GF-D8 (cell line): Measurements from ENCODE around the gene SETD2.

Experiments
- DNase-seq: peaks from one replicate; lab custom pipeline; 2025; lab: John Stamatoyannopoulos, UW

SETD2 gene

DNA sequence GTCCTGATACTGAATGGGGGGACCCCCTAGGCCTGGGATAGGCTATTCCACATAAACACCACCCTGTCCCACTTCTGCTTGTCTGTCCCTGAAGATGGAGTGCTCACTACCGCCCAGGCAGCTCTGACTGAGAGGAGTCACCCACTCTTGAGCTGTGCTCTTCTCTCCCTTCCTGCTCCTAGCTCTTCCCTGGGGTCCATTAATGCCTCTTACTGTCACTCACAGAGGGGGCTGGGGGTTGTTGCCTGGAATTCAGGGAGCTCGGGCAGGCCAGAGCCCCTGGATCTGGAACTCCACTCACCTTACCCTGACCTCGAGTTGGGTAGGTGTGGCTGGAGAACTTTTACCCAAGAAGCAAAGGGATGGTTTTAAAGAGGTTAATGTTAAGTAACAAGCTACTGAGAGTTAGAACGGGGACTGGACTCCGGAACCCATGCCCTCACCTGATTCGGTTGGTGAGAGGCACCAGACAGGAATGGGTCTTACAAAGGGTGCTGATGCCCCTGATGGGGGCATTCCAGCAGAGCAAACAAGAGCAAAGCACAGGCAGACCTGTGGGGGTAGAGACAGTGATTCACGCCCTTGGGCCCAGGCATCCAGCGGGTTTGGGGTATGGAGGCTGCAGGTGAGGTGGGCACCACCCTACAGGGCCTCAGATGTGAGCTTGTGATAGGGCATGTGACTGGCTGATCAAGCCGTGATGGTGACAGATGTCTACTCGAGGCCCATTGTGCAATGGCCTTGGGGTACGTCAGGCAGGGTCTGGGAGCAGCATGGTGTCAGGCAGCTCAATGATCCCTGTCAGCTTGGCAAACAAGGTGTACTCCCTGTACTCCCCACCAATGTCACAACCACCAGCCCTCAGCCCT is 179.1 kb downstream of the SETD2 start:
- DNase-seq, result no peak

DNA sequence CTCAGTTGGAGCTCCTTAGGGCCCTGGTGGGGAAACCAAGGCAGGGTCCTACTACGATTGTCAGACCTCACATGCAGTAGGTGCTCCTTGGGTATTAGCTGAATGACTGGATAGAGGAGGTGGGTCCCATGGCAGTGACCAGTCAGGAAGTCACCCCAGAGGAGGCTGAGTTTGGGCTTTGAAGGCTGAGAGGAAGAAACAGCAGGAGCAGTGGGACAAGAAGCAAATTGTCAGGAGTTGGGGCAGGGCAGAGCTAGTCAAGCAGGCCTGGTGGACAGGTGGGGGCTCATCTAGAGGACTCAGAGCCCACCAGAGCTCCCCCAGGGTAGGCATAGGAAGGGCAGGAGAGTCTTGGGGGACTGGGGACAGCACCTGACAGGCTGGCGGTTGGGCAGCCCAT is 181.4 kb downstream of the SETD2 start:
- no peak for DNase-seq

DNA sequence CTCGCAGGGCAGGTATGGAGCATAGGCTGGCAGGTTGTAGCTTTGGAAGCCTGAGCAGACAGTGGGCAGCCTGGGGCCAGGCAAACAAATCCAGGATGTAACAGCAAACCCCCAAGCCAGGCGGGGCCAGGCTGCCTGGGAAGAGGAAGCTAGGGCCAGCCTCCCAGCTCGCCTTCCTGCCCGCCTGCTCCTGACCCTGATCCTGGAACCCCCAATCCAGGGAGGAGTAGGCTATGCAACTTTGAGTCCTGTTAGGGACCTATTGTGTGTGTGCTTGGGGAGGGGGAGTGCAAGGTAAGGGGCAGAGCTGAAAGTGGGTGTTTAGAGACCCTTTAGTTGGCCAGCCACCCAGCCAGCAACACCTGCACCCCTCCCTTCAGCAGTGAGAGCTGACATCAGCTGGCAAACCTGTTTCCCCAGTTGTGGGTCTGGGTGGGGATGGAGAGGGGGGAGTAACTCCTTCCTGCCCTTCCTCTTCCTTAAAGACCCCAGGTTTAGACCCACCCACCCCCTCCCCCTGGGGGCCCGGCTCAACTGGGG is 181.9 kb downstream of the SETD2 start:
- DNase-seq, result no peak

DNA sequence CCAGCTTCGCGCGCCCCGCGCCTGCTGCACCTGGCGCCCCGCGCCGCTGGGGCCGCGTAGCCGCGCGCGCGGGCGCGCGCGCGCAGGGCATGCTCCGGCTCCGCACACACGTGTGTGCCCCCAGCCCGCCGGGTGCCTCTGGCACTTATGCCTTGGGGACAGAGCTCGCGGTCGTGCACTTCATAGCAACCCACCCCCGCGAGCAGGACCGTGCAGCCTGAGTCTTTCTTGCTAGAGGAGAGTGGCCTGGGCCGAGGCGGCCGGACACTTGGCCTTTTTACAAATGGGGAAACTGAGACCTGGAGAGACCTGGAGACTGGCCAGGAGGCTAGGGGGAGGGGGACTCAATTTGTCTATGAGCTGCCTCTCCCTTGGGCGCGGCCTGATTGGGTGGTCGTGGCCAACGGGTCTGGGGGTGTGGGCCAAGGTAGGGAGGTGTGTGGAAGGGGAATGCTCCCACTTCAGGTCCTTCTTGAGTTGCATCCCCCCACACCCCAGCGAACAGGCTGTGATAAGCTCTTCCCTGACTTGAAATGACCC is 183.9 kb downstream of the SETD2 start:
- DNase-seq, result no peak

DNA sequence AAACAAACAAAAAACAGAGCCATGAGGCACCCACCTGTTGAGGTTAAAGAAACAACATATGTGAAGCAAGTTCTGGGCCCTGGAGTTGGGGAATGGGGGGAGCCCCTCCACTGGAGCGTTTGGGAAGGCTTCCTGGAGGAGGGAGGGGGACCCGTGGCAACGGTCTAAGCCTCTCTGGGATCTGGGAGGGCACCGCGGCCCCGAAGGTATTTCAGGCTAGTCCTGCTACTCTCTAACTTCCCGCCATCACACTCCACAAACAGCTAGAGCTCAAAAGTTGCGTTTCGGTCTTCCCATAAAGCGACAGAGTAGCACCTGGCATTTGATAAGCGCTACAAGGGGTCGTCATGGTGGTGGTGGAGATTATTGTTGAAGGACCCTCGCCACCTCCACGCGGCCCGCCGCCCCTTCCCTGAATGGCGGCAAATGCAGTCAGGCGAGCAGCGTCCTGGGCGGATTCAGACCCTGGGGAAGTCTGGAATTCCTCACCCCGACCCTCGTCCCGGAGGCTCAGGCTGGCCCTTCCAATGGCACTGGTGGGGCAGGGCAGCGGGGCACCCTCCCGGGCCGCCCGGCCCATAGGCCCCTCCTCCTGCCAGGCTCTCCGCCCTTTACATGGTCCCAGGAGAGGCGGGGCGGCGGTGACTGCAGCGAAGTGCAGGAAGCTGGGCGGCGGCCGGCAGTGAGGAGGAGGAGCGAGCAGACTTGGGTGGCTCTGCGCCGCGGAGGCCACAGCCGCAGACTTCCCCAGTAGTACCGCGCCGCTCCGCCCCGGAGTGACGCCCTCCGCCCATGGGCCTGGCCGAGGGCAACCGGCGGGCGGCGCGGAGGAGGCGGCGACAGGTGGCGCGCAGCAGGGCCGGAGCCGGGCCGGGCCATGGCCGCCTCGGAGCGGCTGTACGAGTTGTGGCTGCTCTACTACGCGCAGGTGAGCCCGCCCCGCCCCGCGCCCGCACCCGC is 184.6 kb downstream of the SETD2 start, which contains the start of gene NBEAL2:
Gene NBEAL2 (plus strand): TSS at position 682 of the 960 bp plus-strand sequence. CDS start 196 bp downstream, at position 878.
- peak; percentile 89 for DNase-seq

DNA sequence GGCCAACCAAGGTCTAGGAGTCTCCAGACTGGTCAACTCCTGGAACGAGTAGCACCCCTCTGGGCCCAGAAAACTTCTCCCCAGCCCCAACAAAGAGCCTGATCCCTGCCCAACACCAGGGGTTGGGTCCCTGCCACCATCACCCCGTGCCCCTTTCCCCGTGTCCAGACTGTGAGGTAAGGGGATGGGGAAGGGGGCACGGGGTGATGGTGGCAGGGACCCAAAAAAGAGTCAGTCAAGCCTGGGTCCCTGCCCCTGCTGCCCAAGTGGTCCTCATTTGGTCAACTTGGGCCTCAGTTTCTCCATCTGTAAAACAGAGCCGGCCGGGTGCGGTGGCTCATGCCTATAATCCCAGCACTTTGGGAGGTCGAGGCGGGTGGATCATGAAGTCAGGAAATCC is 185.5 kb downstream of the SETD2 start:
- no peak for DNase-seq

DNA sequence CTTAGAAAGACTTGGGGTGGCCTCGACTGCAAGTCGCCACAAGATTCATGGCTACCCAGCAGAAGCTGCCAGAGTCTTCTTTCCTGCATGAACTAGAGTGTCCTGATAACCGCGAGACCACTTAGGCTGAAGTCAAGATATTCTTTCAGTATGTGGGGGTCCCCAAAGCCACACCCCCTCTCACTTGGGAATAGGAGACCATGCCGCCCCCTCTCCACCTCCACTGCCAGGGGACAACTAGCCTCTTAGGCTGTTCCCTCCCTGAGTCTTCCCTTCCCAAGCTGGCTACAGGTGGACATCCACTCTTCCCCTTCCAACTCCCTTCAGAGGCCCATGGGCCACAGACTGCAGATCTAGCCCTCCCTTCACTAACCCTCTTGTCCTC is 186.1 kb downstream of the SETD2 start:
- DNase-seq, result no peak

DNA sequence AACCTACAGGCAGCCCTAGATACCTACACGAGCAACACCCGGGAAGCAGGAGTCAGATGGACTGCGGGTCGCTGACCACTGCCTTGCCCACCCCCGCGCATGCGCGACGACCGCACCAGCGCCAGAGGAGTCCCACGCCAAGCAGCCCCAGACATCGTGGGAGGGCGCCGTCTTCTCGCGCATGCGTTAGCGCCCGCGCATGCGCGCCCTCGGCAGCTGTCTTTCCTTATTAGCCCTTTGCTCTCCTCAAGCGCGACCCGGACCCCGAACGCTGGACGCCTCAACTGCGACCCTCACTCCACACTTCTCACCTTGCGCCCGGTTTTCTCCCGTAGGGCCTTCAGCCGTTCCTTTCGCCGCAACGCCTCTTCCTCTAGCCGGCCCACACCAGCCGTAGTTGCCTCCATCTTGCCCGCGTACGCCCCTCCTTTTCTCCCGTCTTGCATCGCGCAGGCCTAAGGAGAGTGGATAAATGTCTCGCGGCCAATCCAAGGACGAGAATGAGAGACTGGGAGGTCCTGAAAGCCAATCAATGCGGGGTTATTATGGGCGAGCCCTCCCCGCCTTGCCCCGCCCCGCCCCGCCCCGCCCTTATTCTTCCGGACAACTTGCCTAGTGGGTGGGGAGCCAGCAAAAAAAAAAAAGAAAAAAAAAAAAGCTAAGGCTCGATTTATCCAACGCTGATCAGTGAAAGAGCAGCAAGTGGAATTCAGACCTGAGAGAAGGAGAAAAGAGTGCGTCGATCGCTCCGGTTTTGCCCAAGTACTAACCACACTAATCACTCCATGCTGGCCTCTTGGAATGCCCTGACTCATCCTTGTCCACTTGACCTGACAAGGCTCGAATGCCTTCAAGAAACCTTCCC is 187.4 kb downstream of the SETD2 start, which contains the start of gene CCDC12:
Gene CCDC12 (minus strand): TSS at position 420 of the 865 bp plus-strand sequence. CDS start 13 bp downstream, at position 407.
- DNase-seq, result peak; percentile 96

DNA sequence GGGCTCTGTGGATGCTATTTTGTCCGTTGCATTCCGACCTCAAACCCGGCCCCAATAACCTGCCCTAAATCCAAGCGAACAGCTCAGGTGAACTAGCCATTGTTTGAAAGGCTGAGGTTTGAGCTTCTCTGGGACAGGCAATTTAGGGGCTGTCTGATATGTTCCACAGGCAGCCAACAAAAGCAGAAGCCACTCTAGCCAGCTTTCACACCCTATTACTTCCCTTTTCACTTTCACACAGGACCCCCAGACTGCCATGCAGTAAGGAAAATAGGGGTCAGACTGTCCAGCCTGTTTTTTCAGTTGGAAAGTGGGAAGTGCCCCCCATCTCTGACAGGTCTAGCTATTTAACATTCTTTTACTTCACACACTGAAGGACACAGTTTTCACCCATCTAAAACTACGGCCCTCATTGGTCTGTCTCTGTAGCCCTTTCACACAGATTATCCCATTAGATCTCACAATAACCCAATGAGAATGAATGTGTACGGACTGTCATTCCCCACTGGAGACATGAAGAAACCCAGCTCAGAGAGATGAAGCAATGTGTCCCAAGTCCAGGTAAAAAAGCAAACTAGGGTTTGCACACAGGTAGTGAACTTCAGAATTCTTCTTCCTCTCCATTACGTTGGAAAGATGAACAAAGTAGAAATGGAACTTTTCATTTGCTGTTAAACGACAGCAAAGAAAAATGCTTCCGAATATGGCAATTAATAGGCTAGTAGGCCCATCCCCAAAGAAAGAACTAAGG is 189.3 kb downstream of the SETD2 start:
- no peak for DNase-seq

DNA sequence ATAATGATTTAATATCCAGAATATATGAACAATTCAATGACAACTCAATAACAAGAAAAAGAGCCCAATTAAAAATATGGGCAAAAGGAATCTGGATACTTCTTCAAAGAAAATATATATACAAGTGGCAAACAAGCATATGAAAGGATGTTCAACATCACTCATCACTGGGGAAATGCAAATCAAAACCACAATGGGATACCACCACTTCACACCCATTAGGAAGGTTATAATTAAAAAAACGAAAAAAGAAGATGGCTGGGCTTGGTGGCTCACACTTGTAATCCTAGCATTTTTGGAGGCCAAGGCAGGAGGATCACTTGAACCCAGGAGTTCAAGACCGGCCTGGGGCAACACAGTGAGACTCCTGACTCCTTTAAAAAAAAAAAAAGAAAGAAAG is 191.5 kb downstream of the SETD2 start:
- no peak for DNase-seq

DNA sequence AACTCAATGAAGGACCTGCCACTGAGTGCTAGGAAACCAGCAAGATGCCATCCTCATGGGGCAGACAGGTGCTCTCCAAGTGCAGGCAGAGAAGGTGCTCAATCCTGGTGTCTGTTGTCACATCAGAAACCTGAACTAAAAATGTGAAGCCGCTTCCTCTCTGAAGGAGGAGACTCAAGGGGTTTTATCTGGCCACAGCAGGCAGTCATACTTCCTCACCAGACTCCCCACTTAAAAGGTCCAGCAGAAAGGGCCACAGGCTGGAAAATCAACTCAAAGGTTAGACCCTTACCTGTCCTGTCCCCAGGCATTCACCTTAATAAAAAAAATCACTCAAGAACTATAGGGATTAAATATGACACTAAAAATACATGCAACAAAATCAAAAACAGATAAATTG is 192.2 kb downstream of the SETD2 start:
- peak; percentile 48 for DNase-seq

DNA sequence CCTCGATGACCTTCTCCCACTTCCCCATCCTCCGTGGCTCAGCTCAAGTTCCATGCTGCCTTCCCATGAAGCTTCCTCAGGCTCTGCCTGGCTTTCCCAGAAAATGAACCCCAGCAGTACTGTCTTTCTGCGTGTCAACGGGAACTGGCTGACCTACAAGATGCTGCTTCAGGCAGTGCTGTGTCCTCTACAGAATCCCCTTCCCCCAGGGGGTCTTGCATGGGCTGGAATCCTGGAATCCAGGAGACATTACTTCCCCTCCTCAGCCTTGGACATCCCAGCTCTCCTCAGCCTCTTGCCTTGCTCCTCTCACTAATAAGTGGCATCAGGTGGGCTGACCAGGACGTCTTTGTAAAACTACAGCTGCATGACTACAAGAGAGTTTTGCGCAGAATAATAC is 192.8 kb downstream of the SETD2 start:
- DNase-seq, result no peak

DNA sequence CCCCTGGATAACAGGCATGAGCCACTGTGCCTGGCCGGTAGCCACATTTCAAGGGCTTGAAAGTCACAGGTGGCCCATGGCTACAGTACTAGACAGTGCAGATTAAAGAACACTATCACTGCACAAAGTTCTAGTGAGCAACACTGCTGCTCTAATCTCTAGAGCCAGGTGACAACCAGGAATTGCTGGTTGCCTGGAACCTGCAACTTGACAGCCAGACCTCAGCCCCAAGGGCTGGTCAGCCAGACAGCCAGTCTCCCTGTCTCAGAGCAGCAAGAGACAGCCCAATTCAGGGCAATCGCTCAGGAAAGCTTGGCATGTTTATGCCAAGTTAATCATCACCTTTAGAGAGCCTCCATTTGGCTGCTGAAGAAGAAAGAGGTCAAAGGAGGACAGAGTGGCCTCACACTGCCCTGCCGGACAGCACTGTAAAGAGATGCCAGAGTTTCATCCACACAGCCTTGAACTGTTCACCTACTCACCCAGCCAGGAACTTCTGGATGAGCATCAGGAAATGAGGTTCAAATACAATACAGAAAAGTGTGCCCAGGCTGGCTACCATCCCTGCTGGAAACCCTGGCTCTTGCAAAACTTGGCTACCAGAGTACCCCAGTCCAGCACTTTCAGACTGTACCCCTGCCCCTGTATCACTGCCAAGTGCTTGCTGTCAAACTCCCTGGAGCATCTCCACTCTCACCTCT is 193.4 kb downstream of the SETD2 start:
- DNase-seq, result no peak

DNA sequence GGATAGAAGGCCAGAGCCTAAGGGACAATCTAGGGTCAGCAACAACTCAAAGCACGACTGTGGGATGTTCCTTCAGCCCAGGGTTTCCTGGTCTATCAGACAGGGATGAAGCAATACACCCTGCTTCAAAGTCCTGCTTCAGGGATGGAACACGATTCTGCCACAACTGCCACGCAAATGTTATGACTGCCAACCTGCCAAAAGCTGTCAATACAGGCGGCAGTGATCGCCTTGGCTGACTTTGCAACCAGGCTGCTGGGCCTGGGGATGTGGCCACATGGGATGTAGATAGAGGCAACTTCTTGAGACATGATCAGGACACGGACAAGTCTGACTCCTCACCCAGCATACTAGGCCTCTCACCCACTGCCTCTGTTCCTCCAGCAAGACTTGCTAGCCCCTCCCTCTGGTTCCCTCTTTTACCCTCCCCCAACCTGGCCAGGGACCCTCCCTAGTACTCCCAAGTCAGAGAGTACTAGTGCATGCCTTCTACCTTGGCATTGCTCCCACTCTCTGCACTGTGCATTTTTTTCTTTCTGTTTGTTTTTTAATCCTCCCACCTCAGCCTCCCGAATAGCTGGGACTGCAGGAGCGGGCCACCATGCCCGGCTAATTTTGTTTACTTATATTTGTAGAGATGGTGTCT is 195.0 kb downstream of the SETD2 start:
- DNase-seq, result no peak

DNA sequence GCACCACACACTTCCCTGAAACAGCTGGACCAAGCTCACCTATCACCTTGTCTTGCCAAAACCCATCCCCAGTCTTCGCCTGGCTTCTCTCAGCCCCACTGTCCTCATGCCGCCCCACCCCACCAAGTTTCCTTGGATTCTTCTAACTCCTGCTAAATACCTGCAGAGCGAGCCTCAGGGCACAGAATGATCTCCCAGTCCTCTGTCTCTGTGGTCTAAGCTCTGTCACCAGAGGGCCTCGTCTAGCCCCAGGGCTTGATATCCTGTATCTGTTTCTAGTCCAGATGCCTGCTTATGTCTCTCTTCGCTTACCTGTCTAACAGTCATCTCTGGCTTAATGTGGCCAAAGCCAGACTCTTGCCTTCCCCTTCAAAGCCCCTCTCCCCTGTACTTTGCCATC is 197.1 kb downstream of the SETD2 start:
- DNase-seq, result no peak
